ENCODE measurements around the gene PAPSS1.

Gene PAPSS1

DNA sequence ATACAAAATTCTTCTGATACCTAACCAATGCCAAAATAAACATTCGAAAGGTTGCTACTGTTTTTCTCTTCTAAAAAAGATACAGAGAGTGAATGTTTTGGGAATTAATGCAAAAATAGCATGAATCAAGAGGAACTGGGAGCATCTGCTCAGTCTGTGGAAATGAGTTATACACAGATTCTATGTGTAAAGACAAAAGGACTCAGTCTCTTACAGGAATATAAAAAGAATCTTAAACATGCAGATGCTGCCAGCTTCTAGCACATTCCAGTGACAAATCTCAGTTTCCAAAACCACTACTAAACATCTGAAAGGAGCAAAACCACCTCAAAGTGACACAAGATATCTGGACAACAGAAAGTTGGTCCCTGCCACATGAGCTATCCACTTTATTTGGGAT is 55.0 kb downstream of the PAPSS1 start:
- Histone ChIP-seq H4K20me1 (ENCODE audit: control insufficient read depth, insufficient read depth, low read depth, low read length) (no peaks in the 10 kb centered on the region), H3K4me1 (ENCODE audit: control insufficient read depth, low read length) (no peaks in the 10 kb centered on the region), H3K4me3 (ENCODE audit: low read length) (no peak overlapping the region), H3K79me2 (ENCODE audit: control insufficient read depth, low read length) (no peaks in the 10 kb centered on the region), H3K4me2 (ENCODE audit: low read length) (no peak overlapping the region), H3K36me3 (ENCODE audit: control insufficient read depth, low read length) (peaks cover under 1% of the 10 kb centered on the region; the same call in 1 of the 2 replicates), H3K9me2 (replicated peaks; ENCODE audit: control insufficient read depth, low read length) (no peaks in the 10 kb centered on the region), H3F3A (ENCODE audit: control insufficient read depth, insufficient read depth) (no peaks in the 10 kb centered on the region), H3K27ac (ENCODE audit: low read depth, low read length) (no peak overlapping the region), H3K27me3 (ENCODE audit: control insufficient read depth, low read length) (no peaks in the 10 kb centered on the region), H3K9me3 (ENCODE audit: control insufficient read depth, insufficient read depth, low read length) (no peaks in the 10 kb centered on the region)
- TF ChIP-seq EZH2phosphoT487 (IDR thresholded peaks at IDR 0.05; ENCODE audit: borderline replicate concordance, low read length) = no peak
- TF ChIP-seq, protein P1, sequence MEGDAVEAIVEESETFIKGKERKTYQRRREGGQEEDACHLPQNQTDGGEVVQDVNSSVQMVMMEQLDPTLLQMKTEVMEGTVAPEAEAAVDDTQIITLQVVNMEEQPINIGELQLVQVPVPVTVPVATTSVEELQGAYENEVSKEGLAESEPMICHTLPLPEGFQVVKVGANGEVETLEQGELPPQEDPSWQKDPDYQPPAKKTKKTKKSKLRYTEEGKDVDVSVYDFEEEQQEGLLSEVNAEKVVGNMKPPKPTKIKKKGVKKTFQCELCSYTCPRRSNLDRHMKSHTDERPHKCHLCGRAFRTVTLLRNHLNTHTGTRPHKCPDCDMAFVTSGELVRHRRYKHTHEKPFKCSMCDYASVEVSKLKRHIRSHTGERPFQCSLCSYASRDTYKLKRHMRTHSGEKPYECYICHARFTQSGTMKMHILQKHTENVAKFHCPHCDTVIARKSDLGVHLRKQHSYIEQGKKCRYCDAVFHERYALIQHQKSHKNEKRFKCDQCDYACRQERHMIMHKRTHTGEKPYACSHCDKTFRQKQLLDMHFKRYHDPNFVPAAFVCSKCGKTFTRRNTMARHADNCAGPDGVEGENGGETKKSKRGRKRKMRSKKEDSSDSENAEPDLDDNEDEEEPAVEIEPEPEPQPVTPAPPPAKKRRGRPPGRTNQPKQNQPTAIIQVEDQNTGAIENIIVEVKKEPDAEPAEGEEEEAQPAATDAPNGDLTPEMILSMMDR (IDR thresholded peaks at IDR 0.05; ENCODE audit: low read depth, low read length, poor library complexity, severe bottlenecking) = no peak

DNA sequence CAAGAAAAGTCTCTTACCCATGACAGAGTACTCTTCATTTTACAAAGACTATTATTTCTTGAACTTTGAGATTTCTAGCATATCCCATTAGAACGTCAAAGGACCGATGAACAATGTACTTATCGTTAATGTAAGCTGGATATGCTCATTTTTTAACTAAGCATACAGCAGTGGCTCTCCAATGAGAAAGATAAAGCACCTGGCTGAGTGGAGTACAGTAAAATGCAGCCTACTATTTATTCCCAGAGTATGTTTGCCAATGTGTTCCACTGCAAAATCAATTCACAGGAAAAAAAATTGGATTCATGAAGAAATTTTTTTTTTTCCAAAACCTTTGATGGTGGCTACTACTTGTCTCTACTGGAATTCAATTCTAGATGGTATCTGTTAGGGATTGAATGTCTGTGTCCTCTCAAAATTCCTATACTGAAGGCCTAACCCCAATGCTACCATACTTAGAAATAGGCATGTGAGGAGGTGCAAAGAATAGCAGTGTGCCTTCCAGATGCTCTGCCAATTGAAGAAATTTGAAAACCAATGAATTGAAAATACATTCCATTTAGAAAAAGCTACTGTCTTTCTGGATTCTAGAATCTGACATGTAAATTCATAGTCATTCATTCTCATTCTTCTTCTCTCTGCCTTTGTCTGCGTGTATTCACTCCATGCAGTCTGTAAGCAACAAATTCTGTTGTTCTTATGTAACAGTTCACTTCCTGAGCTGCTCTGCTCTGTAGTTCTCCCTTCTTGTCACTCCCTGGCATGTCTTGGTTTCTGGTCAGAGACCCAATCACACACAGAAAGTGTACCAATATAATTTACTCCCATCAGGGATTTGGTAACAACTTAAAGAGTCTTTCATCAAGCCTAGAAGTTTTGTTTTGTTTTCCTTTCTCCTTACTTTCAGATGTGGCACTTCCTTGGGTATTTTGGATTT is 61.4 kb downstream of the PAPSS1 start:
- H3K36me3 ChIP-seq (ENCODE audit: control insufficient read depth, low read length) = peaks cover 15% of the 10 kb centered on the region
- H3K27ac ChIP-seq (ENCODE audit: low read depth, low read length) = no peak overlapping the region
- no peaks in the 10 kb centered on the region for H3F3A ChIP-seq (ENCODE audit: control insufficient read depth, insufficient read depth)
- no peaks in the 10 kb centered on the region for H3K4me1 ChIP-seq (ENCODE audit: control insufficient read depth, low read length)
- H3K9me2 ChIP-seq (replicated peaks; ENCODE audit: control insufficient read depth, low read length) = no peaks in the 10 kb centered on the region
- H3K4me2 ChIP-seq (ENCODE audit: low read length) = no peak overlapping the region
- no peaks in the 10 kb centered on the region for H3K79me2 ChIP-seq (ENCODE audit: control insufficient read depth, low read length)
- H4K20me1 ChIP-seq (ENCODE audit: control insufficient read depth, insufficient read depth, low read depth, low read length) = no peaks in the 10 kb centered on the region
- no peak for TF ChIP-seq EZH2phosphoT487 (IDR thresholded peaks at IDR 0.05; ENCODE audit: borderline replicate concordance, low read length)
- TF ChIP-seq, protein P1 (IDR thresholded peaks at IDR 0.05; ENCODE audit: low read depth, low read length, poor library complexity, severe bottlenecking) = no peak
- H3K4me3 ChIP-seq (ENCODE audit: low read length) = no peak overlapping the region
- no peaks in the 10 kb centered on the region for H3K27me3 ChIP-seq (ENCODE audit: control insufficient read depth, low read length)
- no peaks in the 10 kb centered on the region for H3K9me3 ChIP-seq (ENCODE audit: control insufficient read depth, insufficient read depth, low read length)

- H3K9me3 ChIP-seq (ENCODE audit: control insufficient read depth, insufficient read depth, low read length) = peaks cover 8% of the 10 kb centered on the region
- H3K27me3 ChIP-seq (ENCODE audit: control insufficient read depth, low read length) = no peaks in the 10 kb centered on the region
- peaks cover 7% of the 10 kb centered on the region for H3K4me1 ChIP-seq (ENCODE audit: control insufficient read depth, low read length)
- H3K79me2 ChIP-seq (ENCODE audit: control insufficient read depth, low read length) = no peaks in the 10 kb centered on the region
- H3K36me3 ChIP-seq (ENCODE audit: control insufficient read depth, low read length) = peaks cover 44% of the 10 kb centered on the region
- H3K9me2 ChIP-seq (replicated peaks; ENCODE audit: control insufficient read depth, low read length) = no peaks in the 10 kb centered on the region
- H3K27ac ChIP-seq (ENCODE audit: low read depth, low read length) = no peak overlapping the region
- no peak overlapping the region for H3K4me3 ChIP-seq (ENCODE audit: low read length)
- no peaks in the 10 kb centered on the region for H4K20me1 ChIP-seq (ENCODE audit: control insufficient read depth, insufficient read depth, low read depth, low read length)
- no peak overlapping the region for H3K4me2 ChIP-seq (ENCODE audit: low read length)
- H3F3A ChIP-seq (ENCODE audit: control insufficient read depth, insufficient read depth) = no peaks in the 10 kb centered on the region
- no peak for TF ChIP-seq EZH2phosphoT487 (IDR thresholded peaks at IDR 0.05; ENCODE audit: borderline replicate concordance, low read length)
- TF ChIP-seq, protein P1 (IDR thresholded peaks at IDR 0.05; ENCODE audit: low read depth, low read length, poor library complexity, severe bottlenecking) = no peak
These were observed 64.7 kb downstream of the PAPSS1 start for GRCh38 chr4:107655289-107655688.

All from DOHH2 (cell line).